Measurements from ENCODE around the gene ANKRD63. TPM values are rescaled to one million over a fixed set of nuclear protein-coding genes. Genes with fewer than 3 reads are reported as not detected.
A peak's percentile ranks its signal among the peaks of the same experiment; 100 is the strongest.

ANKRD63 gene
- total RNA-seq, 1 donor from 2014 or later, result 0.05 TPM

DNA sequence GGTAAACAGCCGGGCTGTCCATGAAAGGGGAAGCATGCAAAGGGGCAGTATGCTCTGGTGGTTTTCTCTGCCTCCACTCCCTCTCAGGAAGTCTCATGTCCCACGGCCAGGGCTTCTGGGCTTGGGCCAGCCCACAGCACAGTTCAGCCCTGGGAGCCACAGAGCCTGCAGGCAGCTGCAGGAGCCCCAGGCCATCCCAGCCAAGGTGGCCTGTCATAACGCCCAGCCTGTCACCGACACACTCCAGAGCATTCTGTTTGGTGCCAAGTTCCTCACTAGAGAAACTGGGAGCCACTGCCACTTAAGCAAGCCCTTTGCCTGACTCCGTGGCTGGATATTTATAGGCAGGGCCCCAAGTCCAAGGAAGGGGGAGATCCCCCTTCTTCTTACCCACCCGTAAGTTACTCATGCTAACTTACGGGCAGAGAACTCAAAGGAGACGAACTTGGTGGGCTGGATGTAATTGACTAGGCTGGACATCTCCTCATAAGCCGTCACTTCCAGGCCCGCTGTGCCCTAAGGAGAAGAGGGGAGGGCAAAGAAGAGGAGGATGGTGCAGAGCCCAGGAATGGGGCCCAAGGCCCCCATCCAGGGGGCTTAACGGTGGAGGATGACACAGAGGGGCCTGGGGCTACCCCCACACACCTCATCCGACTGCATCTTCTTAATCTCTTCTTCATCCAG is 13.2 kb upstream of the ANKRD63 start:
- DNase-seq (ENCODE audit: low read depth), result no peak

- no peak for DNase-seq (ENCODE audit: low read depth)
Measured at GRCh38 chr15:40295297-40295696, 12.4 kb upstream of the ANKRD63 start.

- DNase-seq (ENCODE audit: low read depth), result no peak
Measured at GRCh38 chr15:40293905-40294895, 11.3 kb upstream of the ANKRD63 start.

DNA sequence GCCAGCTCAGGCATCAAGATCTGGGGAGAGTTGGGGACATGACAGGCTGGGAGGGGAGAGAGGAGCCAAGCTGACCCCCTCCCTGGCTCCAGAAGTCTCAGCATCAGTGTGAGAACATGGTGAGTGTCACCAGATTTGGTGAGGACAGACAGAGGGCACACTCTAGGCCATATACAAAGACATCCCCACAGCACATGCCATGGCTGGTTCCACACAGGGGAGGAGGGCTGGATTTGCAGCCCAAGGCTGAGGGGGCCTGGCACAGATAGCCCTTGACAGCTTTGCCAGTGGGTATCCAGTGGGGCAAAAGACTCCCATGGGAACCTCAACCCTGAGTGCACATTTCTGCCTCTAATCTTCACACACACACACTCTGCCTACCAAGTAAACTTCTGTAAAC is 10.1 kb upstream of the ANKRD63 start:
- no peak for DNase-seq (ENCODE audit: low read depth)

DNA sequence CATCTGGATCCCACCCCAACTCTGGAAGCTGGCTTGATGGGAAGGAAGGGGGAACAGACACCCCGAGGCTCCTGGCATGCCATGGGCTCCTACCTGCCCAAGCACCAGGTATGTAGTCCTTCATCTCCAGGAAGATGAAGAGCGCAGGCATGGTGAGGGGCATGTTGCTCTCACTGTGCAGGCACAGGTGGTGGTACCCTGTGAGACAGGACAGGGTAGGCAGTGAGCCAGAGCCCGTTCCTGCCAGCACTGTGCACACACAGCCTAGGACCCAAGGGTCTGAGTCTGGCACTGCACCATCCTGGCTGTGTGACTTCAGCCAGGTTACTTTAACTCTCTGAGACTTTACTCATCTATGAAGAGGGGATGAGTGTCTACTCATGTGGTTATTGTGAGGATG is 9.4 kb upstream of the ANKRD63 start:
- DNase-seq (ENCODE audit: low read depth), result no peak

DNA sequence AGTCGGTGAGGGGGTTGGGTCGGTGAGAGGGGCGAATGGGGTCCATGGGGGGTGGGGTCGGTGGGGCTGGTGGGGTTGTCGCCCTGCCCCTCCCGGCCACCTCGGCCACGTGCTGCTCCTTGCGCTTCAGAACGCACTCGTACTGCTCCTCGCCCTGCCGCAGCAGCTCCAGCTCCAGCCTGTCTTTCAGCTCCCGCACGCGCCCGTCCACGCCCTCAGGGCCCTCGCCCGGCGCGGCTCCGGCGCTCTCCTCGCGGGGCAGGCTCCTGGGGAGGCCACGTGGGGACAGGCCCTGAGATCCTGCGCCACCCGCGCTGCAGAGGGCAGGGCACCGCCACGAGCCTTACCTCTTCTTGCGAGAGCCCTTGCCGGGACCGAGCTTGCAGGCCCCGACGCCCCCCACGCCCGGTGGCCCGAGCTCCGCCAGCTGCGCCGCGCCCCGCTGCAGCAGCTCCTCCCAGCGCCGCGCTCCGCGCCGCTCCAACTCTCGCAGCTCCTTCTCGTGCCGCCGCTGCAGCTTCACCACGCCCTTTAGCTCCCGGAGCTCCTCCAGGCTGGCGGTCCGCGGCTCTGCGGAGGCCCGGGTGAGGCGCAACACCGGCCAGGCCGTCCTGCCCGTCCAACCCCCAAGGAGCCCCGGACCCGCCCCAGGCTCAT is 8.2 kb upstream of the ANKRD63 start:
- DNase-seq (ENCODE audit: low read depth), result no peak

DNA sequence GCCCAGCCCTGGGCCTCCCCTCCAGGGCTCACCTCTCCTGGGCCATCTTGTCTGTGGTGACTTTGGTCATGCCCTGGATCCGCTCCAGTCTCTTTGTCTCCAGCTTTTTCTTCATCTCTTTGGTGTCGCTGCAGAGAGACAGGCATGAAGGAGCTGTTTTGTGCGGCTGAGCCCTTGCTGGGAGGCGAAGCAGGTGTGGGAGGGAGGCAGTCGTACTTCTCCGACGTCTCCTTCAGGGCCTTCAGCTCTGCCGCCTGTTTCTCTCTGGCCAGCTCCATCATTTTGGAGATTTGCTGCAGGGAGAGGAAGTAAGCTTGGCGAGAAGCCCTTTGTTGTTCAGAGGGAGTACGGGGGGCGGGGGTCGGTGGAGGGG is 7.7 kb upstream of the ANKRD63 start:
- DNase-seq (ENCODE audit: low read depth), result no peak

GRCh38 chr15:40289140-40289775 is 6.4 kb upstream of the ANKRD63 start:
- DNase-seq (ENCODE audit: low read depth), result peak; percentile 79

DNA sequence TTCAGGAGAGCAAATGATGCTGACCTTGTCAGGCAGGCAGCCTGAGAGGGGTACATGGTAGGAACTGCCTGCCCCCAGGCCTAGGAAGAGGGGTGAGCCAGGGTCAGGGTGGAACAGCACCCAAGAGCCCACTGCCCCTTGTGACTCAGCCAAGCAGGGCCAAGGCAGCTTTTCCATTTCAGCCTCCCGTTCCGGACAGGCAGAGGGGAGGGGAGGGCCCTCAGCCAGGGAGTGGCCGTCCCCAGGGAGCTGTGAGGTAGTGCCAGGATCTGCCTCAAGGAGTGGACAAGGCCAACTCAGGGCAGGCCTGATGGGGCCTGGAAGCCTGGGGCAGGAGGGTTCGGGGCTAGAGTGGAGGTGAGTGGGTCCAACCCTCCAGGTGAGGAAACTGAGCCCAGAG is 5.1 kb upstream of the ANKRD63 start:
- DNase-seq (ENCODE audit: low read depth), result no peak

DNA sequence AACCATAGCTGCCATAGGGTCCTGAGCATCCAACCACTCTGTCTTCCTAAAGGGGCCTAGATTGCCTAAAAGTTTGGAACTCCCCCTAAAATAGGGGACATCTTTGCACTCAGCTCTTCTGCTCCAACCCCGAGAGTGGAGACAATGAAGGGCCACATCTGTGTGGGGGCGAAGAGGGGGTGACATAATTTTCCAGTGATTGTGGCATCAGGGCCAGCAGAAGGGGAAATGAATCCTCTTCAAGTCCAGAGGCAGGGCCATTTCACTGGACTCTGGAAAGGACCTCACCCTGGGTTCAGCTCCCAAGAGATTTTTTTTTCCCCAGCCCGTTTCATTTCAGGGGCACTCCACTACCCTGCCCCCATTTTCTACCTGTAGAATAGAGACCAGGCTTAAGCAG is 4.6 kb upstream of the ANKRD63 start:
- DNase-seq (ENCODE audit: low read depth), result no peak

- no peak for DNase-seq (ENCODE audit: low read depth)
Measured at GRCh38 chr15:40286794-40287193, 3.9 kb upstream of the ANKRD63 start.

DNA sequence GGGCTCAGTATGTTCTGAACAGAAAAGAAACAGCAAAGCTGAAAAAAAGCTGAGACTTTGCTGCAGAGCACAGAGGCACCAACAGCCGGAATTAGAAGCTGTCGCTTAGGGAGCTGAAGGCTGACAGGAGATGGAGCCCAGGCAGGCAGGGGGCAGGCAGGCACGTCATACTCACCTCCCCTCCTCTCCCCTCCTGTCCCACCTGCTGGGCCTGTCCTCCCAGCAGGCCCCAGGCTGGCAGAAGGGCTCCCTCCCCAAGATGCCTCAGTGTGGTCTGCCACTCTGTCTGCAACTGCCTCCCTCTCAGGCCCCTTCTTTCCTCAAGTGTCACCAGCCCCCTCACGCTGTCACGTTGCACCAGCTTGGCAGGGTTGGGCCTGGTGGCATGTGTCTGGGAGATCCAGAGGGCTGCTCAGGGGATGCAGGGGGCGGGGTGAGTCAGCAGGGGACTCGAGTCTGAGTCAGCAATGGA is 3.2 kb upstream of the ANKRD63 start:
- no peak for DNase-seq (ENCODE audit: low read depth)

GRCh38 chr15:40285554-40286011 is 2.7 kb upstream of the ANKRD63 start:
- DNase-seq (ENCODE audit: low read depth), result no peak

GRCh38 chr15:40285151-40285550 is 2.3 kb upstream of the ANKRD63 start:
- DNase-seq (ENCODE audit: low read depth), result no peak

GRCh38 chr15:40283615-40284300 is 894 bp upstream of the ANKRD63 start:
- DNase-seq (ENCODE audit: low read depth), result no peak

GRCh38 chr15:40282147-40282868 is 556 bp downstream of the ANKRD63 start:
- no peak for DNase-seq (ENCODE audit: low read depth)

DNA sequence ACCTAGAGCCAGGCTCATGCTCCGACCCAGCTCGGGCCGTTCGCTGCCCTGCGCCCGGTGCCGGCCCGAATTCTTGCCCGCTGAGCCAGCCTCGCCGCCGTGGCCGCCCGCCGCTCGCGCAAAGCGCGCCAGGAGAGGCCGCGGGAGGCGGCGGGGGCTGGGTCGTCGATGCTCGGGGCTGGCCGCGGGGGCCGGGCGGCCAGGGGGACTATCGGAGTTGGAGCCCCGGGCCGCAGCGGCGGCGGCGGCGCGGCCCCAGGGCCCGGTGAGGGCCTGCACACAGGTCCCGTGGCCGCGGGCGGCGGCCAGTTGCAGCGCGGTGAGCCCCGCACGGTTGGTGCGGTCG is 1.1 kb downstream of the ANKRD63 start:
- DNase-seq (ENCODE audit: low read depth), result no peak

DNA sequence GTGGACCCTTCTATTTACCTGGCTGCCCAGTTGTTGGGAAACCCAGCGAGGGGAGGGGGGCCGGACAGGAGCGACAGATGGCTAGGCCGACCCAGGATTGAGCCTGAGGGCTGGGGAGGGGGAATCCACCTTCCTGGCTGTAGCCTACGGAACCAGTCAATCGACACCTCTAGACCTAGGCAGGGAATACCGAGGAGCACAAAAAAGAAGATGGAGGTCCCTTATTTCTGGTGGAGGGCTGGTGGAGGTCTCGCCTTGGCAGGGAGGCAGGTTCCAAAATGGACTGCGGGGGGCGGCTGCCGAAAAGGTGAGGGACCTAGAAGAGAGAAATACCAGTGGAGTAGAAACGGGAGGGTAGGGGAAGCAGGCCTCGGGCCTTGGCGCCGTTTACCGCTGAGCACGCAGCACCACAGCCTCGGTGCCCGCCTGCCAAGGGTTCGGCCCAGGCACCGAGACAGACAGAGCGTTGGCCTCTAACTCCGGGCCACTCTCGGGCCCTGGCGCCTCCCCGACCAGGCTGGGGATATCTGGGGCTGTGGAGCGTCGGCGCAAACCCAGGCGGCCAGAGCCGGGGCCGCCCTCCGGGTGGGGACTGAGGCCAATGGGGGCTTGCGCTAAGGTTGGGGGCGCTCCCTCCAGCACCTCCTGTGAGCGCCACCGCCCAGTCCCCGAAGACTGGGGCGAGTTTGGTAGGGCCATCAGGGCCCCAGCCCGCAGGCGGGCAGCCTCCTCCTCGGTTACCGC is 1.6 kb downstream of the ANKRD63 start:
- DNase-seq (ENCODE audit: low read depth), result no peak

DNA sequence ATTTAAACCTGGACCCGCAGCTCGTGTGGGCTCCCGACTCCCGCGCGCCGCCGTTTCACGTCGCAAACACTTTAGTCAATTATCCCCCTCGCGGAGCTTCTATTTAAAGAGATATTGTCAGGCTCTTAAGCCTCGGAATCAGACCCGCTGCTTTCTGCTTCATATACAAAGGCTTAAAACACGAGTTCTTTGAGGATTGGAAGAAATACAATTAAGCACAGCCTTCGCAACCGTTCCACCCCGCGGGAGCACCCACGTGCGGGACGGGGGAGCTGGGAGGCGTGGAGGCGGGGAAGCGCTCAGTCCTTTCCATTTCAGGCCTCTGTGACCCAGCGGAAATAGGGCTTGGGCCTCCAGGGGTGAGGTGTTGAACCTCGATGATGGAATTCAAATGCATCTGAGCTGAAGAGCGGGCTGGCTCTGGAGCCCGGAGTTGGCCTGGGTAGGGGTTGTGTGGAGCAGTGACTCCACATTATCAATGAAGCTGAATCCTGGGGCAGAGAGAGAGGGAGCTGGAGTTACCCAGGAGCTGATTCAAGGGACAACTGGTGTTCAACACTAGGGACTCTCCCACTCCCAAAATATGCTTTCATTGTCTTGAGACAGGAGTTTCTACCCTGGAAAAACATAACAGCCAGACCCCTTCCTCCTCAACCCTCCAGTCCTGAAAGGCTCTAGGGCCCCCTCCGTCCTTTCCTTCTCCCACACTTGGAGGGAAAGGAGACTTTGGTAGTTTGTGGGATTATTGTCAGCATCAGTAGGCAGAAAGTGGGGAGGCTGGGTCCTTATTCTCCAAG is 2.4 kb downstream of the ANKRD63 start:
- DNase-seq (ENCODE audit: low read depth), result no peak

Measured in renal cortical epithelial cell (primary cell).